HCT116 (cell line): ENCODE measurements around the gene NRIP3. TPM values are rescaled to one million over a fixed set of nuclear protein-coding genes. Genes with fewer than 3 reads are reported as not detected.

Experiments used
- ATAC-seq: fragments of 200-7000 bp; cut with Tn5 transposase; 2 replicates; pipeline ENCODE4 v1.9.1; 2020; ENCODE audit warnings: mild to moderate bottlenecking, moderate library complexity
- BruUV-seq: library from RNA; stranded (reverse); fragments of 400-500 nt; replicated peaks from 2 replicates; lab custom pipeline; 2021; lab: Mats Ljungman, UMichigan
- CTCF ChIA-PET: fragments of 300-600 bp; sonication (Branson Sonifier 250); formaldehyde crosslinking; loops from one replicate; lab custom pipeline; 2021; ENCODE audit warnings: antibody characterized with exemption; lab: Charles Lee
- POLR2A ChIA-PET: fragments of 300-600, 350-600 bp; sonication (Branson Sonifier 250); formaldehyde crosslinking; loops from one replicate; lab custom pipeline; 2021; ENCODE audit warnings: antibody characterized with exemption; lab: Charles Lee
- RAD21 ChIA-PET, 2 experiments: fragments of 300-600 bp; sonication (Branson Sonifier 250); formaldehyde crosslinking; loops; one replicate each; lab custom pipeline; 2023; ENCODE audit warnings: low total read pairs in 2 of 2; ENCODE audit not compliant: uncharacterized antibody in 2 of 2, unreplicated experiment in 2 of 2, low non-redundant PET in 1 of 2; lab: Charles Lee
- DNase-seq: peaks from one replicate; pipeline ENCODE4 v3.0.0-alpha.2; 2010; ENCODE audit warnings: low read depth, low spot score
- H2AFZ ChIP-seq: fragments of 200-600 bp; shearing (Covaris generic), sonication (generic); 2 replicates; pipeline ENCODE4 v1.6.1; 2017; ENCODE audit warnings: low read depth, mixed run types, mixed read lengths, antibody characterized with exemption, low read length; ENCODE audit not compliant: poor library complexity, severe bottlenecking
- H3K27ac ChIP-seq: 2 replicates; pipeline ENCODE4 v1.5.1; 2012; ENCODE audit warnings: low read depth, low read length
- H3K27me3 ChIP-seq: fragments of 200-600 bp; sonication (generic); 2 replicates; pipeline ENCODE4 v1.6.1; 2016; ENCODE audit warnings: mixed run types, low read length, mixed read lengths; ENCODE audit not compliant: insufficient read depth
- H3K36me3 ChIP-seq, 2 experiments: fragments of 200-500 bp in 1 of 2; fragments of 200-600 bp in 1 of 2; sonication (Bioruptor generic) in 1 of 2; sonication (generic) in 1 of 2; 2 replicates each; pipeline versions ENCODE4 v1.5.1 to v1.6.1; 2014 to 2016; ENCODE audit warnings: low read length in 2 of 2, inconsistent platforms in 1 of 2, mixed read lengths in 1 of 2, mixed run types in 1 of 2; ENCODE audit not compliant: insufficient read depth in 2 of 2, control insufficient read depth in 1 of 2
- H3K4me1 ChIP-seq, 2 experiments: fragments of 200-600 bp in 1 of 2; sonication (generic) in 1 of 2; 2 replicates each; pipeline versions ENCODE4 v1.5.1 to v1.6.1; 2012 to 2017; ENCODE audit warnings: low read length in 2 of 2, inconsistent platforms in 1 of 2, mild to moderate bottlenecking in 1 of 2, mixed read lengths in 1 of 2, mixed run types in 1 of 2, moderate library complexity in 1 of 2; ENCODE audit not compliant: insufficient read depth in 2 of 2, control insufficient read depth in 1 of 2
- H3K4me2 ChIP-seq: fragments of 200-600 bp; sonication (generic); 2 replicates; pipeline ENCODE4 v1.6.1; 2017; ENCODE audit warnings: mixed run types, low read length, mixed read lengths
- H3K4me3 ChIP-seq, 2 experiments: fragments of 200-600 bp in 1 of 2; sonication (generic) in 1 of 2; replicated peaks in 1 of 2; 2 replicates each; pipeline ENCODE4 v1.5.1; 2011 to 2016; ENCODE audit warnings: low read length in 2 of 2, control low read depth in 1 of 2, low read depth in 1 of 2, mild to moderate bottlenecking in 1 of 2, mixed read lengths in 1 of 2, mixed run types in 1 of 2
- H3K79me2 ChIP-seq: fragments of 200-600 bp; sonication (generic); 2 replicates; pipeline ENCODE4 v1.6.1; 2017; ENCODE audit warnings: mild to moderate bottlenecking, mixed run types, low read length, moderate library complexity, mixed read lengths; ENCODE audit not compliant: insufficient read depth
- H3K9ac ChIP-seq: fragments of 200-600 bp; sonication (generic); 2 replicates; pipeline ENCODE4 v1.6.1; 2016; ENCODE audit warnings: low read length, mixed read lengths
- H3K9me2 ChIP-seq: fragments of 200-600 bp; sonication (generic), shearing (Covaris generic); 2 replicates; pipeline ENCODE4 v1.6.1; 2017; ENCODE audit warnings: mixed run types, mild to moderate bottlenecking, moderate library complexity; ENCODE audit not compliant: insufficient read depth
- H3K9me3 ChIP-seq, 2 experiments: fragments of 200-500 bp in 1 of 2; fragments of 200-600 bp in 1 of 2; sonication (Bioruptor generic) in 1 of 2; sonication (generic) in 1 of 2; 2 replicates each; pipeline ENCODE4 v1.6.1; 2014 to 2017; ENCODE audit warnings: low read length in 2 of 2, mixed read lengths in 2 of 2, inconsistent platforms in 1 of 2, low read depth in 1 of 2, mild to moderate bottlenecking in 1 of 2, mixed run types in 1 of 2, moderate library complexity in 1 of 2; ENCODE audit not compliant: control insufficient read depth in 1 of 2, insufficient read depth in 1 of 2
- H4K20me1 ChIP-seq: fragments of 200-600 bp; sonication (generic), shearing (Covaris generic); 2 replicates; pipeline ENCODE4 v1.6.1; 2017; ENCODE audit warnings: mixed run types, mild to moderate bottlenecking, moderate library complexity; ENCODE audit not compliant: insufficient read depth
- CBX3 ChIP-seq: IDR thresholded peaks from 2 replicates; pipeline ENCODE4 v1.6.1; 2012; ENCODE audit warnings: low read depth
- CEBPB ChIP-seq: IDR thresholded peaks from 2 replicates; pipeline ENCODE4 v1.6.1; 2012; ENCODE audit warnings: low read depth
- EGR1 ChIP-seq: IDR thresholded peaks from 2 replicates; pipeline ENCODE4 v1.6.1; 2012; ENCODE audit warnings: low read depth
- ELF1 ChIP-seq: IDR thresholded peaks from 2 replicates; pipeline ENCODE4 v1.6.1; 2012; ENCODE audit warnings: low read depth, borderline replicate concordance
- EZH2 ChIP-seq: fragments of 200-600 bp; sonication (generic); IDR thresholded peaks from 2 replicates; pipeline ENCODE4 v1.6.1; 2017; ENCODE audit warnings: antibody characterized with exemption, mixed run types
- EZH2phosphoT487 ChIP-seq: fragments of 200-600 bp; IDR thresholded peaks from 2 replicates; pipeline ENCODE4 v1.6.1; 2018; ENCODE audit warnings: antibody characterized with exemption, borderline replicate concordance
- FOSL1 ChIP-seq: IDR thresholded peaks from 2 replicates; pipeline ENCODE4 v1.6.1; 2012; ENCODE audit warnings: low read depth
- JUND ChIP-seq: IDR thresholded peaks from 2 replicates; pipeline ENCODE4 v1.6.1; 2012
- POLR2A ChIP-seq: IDR thresholded peaks from 2 replicates; pipeline ENCODE4 v1.7.0; 2011; ENCODE audit warnings: borderline replicate concordance; ENCODE audit not compliant: insufficient read depth, insufficient read length; ENCODE audit errors: extremely low read depth
- RAD21 ChIP-seq: IDR thresholded peaks from 2 replicates; pipeline ENCODE4 v1.6.1; 2012; ENCODE audit warnings: low read depth, mild to moderate bottlenecking
- SIN3A ChIP-seq: IDR thresholded peaks from 2 replicates; pipeline ENCODE4 v1.6.1; 2012; ENCODE audit warnings: low read depth
- SP1 ChIP-seq: IDR thresholded peaks from 2 replicates; pipeline ENCODE4 v1.6.1; 2012; ENCODE audit warnings: low read depth
- TCF7L2 ChIP-seq: IDR thresholded peaks from 2 replicates; pipeline ENCODE4 v1.7.0; 2011; ENCODE audit warnings: borderline replicate concordance, inconsistent platforms; ENCODE audit not compliant: insufficient read depth, insufficient read length; ENCODE audit errors: extremely low read depth
- YY1 ChIP-seq: IDR thresholded peaks from 2 replicates; pipeline ENCODE4 v1.6.1; 2011; ENCODE audit warnings: low read length, low read depth, moderate library complexity, mild to moderate bottlenecking; ENCODE audit not compliant: insufficient replicate concordance; ENCODE audit errors: extremely low read depth
- ZFX ChIP-seq: fragments of 450-650 bp; IDR thresholded peaks from 2 replicates; pipeline ENCODE4 v1.6.1; 2017
- intact Hi-C: fragments of 100-400 bp; cut with micrococcal nuclease; formaldehyde crosslinking; loops from 2 replicates; pipeline ENCODE4 v1.10.0; 2022
- total RNA-seq: library from RNA; stranded (reverse); gene quantifications from one replicate; pipeline ENCODE4 v1.2.1, GENCODE V29; 2021; ENCODE audit not compliant: unreplicated experiment
- TF ChIP-seq, protein P1 (sequence below): IDR thresholded peaks from 2 replicates; pipeline ENCODE4 v1.6.1; 2011; ENCODE audit warnings: mild to moderate bottlenecking, low read length, moderate library complexity; ENCODE audit not compliant: insufficient replicate concordance; ENCODE audit errors: extremely low read depth
- TF ChIP-seq, protein P2 (sequence below): IDR thresholded peaks from 2 replicates; pipeline ENCODE4 v1.6.1; 2012
- TF ChIP-seq, protein P3 (sequence below), 3 experiments: fragments of 200-600 bp in 1 of 3; sonication (generic) in 1 of 3; IDR thresholded peaks in 2 of 3; conservative IDR thresholded peaks in 1 of 3; 2 replicates each; pipeline ENCODE4 v1.5.1; 2012 to 2017; ENCODE audit warnings: low read depth in 2 of 3, low read length in 2 of 3, antibody characterized with exemption in 1 of 3, borderline replicate concordance in 1 of 3, control low read depth in 1 of 3, mild to moderate bottlenecking in 1 of 3, mixed read lengths in 1 of 3, mixed run types in 1 of 3, moderate library complexity in 1 of 3; ENCODE audit not compliant: insufficient read depth in 1 of 3

NRIP3 gene
- total RNA-seq, 1 experiment from 2014 or later: 0.15 TPM

DNA sequence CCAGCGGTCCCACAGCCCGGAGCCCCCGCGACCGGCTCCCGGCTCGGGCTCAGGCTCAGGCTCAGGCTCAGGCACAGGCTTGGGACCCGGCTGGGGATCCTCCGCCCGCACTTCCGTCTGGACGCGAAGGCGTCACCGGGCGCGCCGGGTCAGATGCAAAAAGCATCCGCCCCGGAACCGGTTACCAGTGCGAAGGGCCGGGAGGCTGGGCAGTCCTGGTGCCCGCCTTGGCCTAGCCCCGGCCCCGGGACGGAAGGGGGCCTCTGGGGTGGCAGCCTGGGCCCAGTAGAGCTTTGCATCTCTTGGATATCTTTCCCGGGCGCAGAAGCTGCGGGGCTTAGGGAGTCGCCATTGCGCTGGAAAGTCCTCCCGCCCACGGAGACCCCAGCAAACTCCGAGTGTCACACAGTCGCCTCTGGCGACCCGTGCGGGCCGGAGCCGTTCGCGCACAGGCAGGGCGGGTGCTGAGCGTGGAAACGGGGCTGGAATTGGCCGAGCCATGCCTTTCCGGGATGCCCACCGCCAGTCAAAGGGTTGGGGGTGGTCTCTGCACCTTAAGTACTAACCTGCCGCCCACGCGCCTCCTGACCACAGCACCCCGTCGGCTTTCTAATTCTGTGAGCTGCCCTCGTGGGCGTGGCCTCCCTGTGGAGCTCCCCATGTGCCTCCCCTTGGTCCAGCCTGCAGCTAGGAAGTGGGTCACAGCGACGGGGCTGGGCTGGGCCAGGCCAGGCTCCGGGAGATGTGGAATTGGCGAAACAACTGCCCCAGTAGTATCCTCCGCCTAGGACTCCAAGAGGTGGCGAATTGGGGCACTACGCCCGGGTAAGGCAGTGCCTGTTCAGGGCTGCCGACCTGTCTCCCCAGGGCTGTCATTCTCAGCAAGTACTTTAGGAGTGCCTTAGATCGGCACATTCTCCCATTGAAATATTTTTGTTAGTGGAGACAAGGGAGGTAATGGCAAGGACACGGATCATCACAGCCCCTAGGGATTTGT is 39.2 kb downstream of the NRIP3 start, which contains the start of gene TMEM9B:
Gene TMEM9B, minus strand, starts transcription at position 119 of the 997 bp plus-strand sequence. CDS start 129 bp downstream, outside the sequence.
- RAD21 ChIA-PET: interaction anchor here in 1 of 2 experiments (1.3 kb wide), 1 partner anchor 265 kb away, joined by 4 read pairs; no protein-coding TSS in a partner anchor
- TF ChIP-seq FOSL1: no peak
- peak; percentile 64 for TF ChIP-seq YY1
- TF ChIP-seq CEBPB: no peak
- TF ChIP-seq, protein P1, sequence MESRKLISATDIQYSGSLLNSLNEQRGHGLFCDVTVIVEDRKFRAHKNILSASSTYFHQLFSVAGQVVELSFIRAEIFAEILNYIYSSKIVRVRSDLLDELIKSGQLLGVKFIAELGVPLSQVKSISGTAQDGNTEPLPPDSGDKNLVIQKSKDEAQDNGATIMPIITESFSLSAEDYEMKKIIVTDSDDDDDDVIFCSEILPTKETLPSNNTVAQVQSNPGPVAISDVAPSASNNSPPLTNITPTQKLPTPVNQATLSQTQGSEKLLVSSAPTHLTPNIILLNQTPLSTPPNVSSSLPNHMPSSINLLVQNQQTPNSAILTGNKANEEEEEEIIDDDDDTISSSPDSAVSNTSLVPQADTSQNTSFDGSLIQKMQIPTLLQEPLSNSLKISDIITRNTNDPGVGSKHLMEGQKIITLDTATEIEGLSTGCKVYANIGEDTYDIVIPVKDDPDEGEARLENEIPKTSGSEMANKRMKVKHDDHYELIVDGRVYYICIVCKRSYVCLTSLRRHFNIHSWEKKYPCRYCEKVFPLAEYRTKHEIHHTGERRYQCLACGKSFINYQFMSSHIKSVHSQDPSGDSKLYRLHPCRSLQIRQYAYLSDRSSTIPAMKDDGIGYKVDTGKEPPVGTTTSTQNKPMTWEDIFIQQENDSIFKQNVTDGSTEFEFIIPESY: no peak
- TF ChIP-seq ELF1: peak; percentile 92
- TF ChIP-seq, protein P2, sequence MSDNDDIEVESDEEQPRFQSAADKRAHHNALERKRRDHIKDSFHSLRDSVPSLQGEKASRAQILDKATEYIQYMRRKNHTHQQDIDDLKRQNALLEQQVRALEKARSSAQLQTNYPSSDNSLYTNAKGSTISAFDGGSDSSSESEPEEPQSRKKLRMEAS: peak; percentile 87
- no peak for TF ChIP-seq EZH2
- TF ChIP-seq JUND: no peak
- peak; percentile 66 for TF ChIP-seq POLR2A
- TF ChIP-seq CBX3: no peak
- TF ChIP-seq EGR1: peak; percentile 97
- TF ChIP-seq TCF7L2: peak; percentile 46
- TF ChIP-seq SIN3A: peak; percentile 91
- TF ChIP-seq ZFX: peak; percentile 99
- TF ChIP-seq RAD21: no peak
- TF ChIP-seq SP1: peak; percentile 57
- TF ChIP-seq EZH2phosphoT487: no peak
- TF ChIP-seq, protein P3, sequence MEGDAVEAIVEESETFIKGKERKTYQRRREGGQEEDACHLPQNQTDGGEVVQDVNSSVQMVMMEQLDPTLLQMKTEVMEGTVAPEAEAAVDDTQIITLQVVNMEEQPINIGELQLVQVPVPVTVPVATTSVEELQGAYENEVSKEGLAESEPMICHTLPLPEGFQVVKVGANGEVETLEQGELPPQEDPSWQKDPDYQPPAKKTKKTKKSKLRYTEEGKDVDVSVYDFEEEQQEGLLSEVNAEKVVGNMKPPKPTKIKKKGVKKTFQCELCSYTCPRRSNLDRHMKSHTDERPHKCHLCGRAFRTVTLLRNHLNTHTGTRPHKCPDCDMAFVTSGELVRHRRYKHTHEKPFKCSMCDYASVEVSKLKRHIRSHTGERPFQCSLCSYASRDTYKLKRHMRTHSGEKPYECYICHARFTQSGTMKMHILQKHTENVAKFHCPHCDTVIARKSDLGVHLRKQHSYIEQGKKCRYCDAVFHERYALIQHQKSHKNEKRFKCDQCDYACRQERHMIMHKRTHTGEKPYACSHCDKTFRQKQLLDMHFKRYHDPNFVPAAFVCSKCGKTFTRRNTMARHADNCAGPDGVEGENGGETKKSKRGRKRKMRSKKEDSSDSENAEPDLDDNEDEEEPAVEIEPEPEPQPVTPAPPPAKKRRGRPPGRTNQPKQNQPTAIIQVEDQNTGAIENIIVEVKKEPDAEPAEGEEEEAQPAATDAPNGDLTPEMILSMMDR (IDR thresholded peaks at IDR 0.05 in 2 of 3, conservative IDR thresholded peaks at IDR 0.05 in 1 of 3; ENCODE audit: borderline replicate concordance in 1 of 3, insufficient read depth in 1 of 3, low read depth in 2 of 3, low read length in 2 of 3): no peak

More for the DNA sequence above, 39.2 kb downstream of the NRIP3 start, which contains the start of gene TMEM9B:
- POLR2A ChIA-PET: interaction anchor here (0.6 to 1.5 kb wide), 5 partner anchors 16 to 173 kb away, joined by 3 read pairs; no protein-coding TSS in a partner anchor
- ATAC-seq: peak; percentile 86
- intact Hi-C loops: loop anchor here (5.0 kb wide), 2 partner anchors 173 to 277 kb away; no protein-coding TSS in a partner anchor
- no peaks in the 10 kb centered on the region for H3K9me3 ChIP-seq
- peak within 1 kb of the TSS; percentile 93 for H3K9ac ChIP-seq
- peak within 1 kb of the TSS; percentile 84 for H2AFZ ChIP-seq
- H3K9me2 ChIP-seq: no peaks in the 10 kb centered on the region
- peaks cover 34% of the 10 kb centered on the region for H3K79me2 ChIP-seq
- CTCF ChIA-PET: interaction anchor here (1.0 to 1.8 kb wide), 5 partner anchors 30 to 542 kb away, joined by 3 to 8 read pairs (median 4); no protein-coding TSS in a partner anchor
- peak within 1 kb of the TSS; percentile 84 for H3K4me2 ChIP-seq
- H3K27ac ChIP-seq: peak within 1 kb of the TSS; percentile 97
- DNase-seq: peak; percentile 78
- peak within 1 kb of the TSS; percentile 85 to 88 for H3K4me3 ChIP-seq
- BruUV-seq: TSS peak; percentile 73
- H4K20me1 ChIP-seq: no peaks in the 10 kb centered on the region
- H3K36me3 ChIP-seq: no peaks in the 10 kb centered on the region
- peaks cover 10 to 25% of the 10 kb centered on the region in 2 experiments for H3K4me1 ChIP-seq
- no peaks in the 10 kb centered on the region for H3K27me3 ChIP-seq
